Left colon (tissue), 2 donors: ENCODE measurements around the gene ORMDL3. TPM values are rescaled to one million over a fixed set of nuclear protein-coding genes. Genes with fewer than 3 reads are reported as not detected.
"Not testable (repeated sequence)": the region's sequence is repeated elsewhere in the genome, so short reads cannot be mapped to it uniquely, and the experiment has no call there.

Source experiments
- ATAC-seq: fragments of 200-7000 bp; cut with Tn5 transposase; one replicate; pipeline ENCODE4 v1.9.1; 2020; ENCODE audit warnings: mild to moderate bottlenecking, moderate library complexity
- DNase-seq, 2 donors: peaks; one replicate each; pipeline ENCODE4 v3.0.0-alpha.2; 2020
- intact Hi-C, 2 donors: fragments of 100-400 bp; cut with DNase I in 1 of 2; cut with micrococcal nuclease in 1 of 2; formaldehyde crosslinking; loops; one replicate each; pipeline versions ENCODE4 v1.11.2 to v1.14.0; 2022; cut with DNase I, micrococcal nuclease
- total RNA-seq, 2 donors: library from RNA; stranded (reverse); fragmentation: NEBNext Ultra II Directional; extraction: Animal tissue kit (Norgen Biotek cat#: 25700); gene quantifications; one replicate each; pipeline ENCODE4 v1.2.1, GENCODE V29; 2021
- donor health status: DM: no; HTN: no; CAD: no.
- donor health status: DM: yes; HTN: yes; CAD: no.

The ORMDL3 gene
- total RNA-seq, 2 donors from 2014 or later, result 63.4 to 68.8 TPM

DNA sequence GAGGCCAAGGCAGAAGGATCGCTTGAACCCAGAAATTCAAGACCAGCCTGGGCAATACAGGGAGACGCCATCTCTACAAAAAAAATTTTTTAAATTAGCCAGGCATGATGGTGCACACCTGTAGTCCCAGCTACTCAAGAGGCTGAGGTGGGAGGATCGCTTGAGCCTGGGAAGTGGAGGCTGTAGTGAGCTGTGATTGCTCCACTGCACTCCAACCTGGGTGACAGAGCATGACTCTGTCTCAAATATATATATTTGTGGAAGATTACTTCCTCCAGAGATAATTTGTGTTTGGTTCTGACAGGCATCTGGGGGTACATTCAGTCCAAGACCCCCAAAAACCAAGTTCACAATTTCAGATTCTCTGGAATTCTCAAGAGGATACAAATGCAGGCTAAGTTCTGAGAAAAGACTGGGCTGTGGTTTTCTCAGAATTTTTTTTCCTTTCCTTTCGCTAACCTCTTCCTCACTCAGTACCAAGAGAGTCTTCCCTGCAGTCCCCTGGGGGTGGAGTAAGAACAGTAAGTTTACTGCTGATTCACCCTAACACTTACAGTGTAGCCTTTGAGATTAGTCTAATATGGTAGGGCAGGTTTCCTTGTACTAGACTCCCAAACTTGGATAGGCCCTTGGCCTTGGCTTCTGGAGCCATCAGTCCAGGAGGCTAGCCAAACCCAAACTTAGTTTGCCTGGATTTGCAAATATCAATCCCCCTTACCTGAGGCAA is 24.1 kb downstream of the ORMDL3 start:
- intact Hi-C loops, result no loop called here
- DNase-seq (no peak), ATAC-seq (no peak)

DNA sequence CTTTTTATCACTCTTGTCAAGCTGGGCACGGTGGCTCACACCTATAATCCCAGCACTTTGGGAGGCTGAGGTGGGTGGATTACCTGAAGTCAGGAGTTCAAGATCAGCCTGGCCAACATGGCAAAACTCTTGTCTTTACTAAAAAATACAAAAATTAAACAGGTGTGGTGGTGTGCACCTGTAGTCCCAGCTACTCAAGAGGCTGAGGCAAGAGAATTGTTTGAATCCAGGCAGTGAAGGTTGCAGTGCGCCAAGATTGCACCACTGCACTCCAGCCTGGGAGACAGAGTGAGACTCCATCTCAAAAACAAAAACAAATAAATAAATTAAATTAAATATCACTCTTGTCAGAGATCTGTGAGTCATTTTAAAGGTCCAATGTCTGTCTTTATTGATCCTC is 25.4 kb downstream of the ORMDL3 start:
- ATAC-seq, intact Hi-C loops, DNase-seq: not testable (repeated sequence)

DNA sequence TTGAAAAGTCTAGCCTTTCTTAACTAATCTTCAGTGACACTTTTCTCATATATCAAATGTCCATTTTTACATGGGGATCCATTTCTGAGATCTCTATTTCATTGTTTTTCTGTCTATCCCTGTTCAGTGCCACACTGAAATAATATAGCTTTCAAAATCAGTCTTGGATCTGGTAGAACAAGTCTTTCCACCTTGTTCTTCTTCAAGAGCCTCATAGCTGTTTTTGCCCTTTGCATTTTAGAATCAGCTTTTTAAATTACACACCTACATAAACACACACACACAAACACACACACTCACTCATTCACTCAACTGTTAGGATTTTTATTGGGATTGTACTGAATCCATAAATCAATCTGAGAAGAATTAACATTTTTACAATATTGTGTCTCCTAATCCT is 28.2 kb downstream of the ORMDL3 start:
- DNase-seq (no peak), ATAC-seq (peak; percentile 68)
- intact Hi-C loops, result no loop called here

DNA sequence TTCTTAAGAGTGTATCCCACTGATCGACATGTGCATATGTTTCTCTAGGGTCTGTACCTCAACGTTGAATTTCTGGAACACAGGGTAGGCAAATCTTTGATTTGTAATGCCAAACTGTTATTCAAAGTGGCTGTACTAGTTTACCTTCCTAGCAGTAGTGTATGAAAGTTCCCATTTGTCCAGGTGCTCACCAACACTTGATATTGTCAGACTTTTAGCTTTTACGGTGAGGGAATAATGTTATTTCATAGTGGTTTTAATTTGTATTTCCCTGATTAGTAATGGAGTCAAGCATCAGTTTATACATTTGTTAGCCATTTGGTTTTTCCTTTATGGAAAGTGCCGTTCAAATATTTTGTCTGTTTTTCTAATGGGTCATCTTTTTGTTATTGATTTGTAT is 29.3 kb downstream of the ORMDL3 start:
- intact Hi-C loops, result no loop called here
- ATAC-seq (no peak), DNase-seq (no peak)

DNA sequence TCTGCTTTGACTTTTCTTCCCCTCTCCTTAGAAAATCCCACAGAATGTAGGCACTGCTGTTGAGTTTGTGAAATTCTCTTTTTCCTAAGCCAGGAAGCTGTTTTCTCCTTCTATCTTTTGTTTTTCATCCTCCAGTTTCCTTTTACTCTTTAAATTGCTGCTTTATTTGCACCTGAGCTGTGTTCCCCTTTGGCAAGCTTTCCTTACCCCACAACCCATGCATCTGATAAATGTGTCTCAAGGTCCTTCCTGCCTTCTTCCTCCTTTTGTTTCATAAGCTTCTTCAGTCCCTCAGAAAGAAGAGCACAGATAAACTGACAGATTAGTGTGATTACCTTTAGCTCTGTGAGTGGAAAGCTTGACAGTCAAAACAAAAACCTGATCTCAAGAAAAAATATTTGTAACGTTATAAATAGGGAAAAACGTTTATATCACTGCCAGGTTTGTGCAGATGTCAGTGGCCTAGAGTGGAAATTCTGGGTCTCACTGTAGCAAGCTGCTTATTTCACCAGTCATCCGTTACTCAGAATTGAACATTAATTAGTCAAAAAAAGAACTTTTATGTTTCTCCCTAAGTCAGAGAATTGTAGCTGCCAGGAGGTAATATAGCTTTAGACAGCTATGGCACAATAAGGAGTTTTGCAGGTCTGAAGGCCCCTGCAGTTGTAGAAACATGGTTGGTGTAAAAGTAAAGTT is 32.6 kb downstream of the ORMDL3 start:
- DNase-seq (no peak), ATAC-seq (no peak)
- intact Hi-C loops, result no loop called here

DNA sequence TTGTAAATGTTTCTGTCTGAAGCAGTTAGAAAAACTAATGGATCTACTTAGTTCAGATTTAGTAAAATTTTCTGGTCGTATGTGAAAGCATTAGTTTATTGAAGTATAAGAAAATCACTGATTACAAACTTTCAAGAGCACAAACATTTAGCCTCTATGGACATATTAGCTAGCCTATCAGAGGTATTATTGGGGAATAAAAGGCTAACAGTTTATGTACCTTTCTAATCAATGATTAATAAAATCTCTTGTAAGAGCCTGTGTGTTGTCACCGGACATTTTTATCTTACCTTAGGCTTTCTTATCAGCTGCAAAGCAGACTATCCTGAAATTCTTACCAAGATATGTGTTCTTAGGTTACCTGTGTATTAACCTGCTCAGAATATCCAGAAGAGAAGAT is 38.2 kb downstream of the ORMDL3 start:
- ATAC-seq, result no peak

DNA sequence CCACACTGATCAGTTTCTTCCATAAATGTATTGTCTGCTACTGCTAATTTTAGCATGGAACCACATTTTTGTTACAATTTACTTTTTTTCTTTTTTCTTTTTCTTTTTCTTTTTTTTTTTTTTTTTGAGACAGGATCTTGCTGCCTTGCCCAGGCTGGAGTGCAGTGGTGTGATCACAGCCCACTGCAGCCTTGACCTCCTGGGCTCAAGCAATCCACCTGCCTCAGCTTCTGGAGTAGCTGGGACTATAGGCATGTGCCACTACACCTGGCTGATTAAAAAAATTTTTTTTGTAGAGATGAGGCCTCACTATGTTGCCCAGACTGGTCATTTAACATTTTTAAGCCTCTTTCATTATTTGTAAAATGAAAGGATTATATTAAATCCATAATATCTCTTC is 40.3 kb downstream of the ORMDL3 start:
- intact Hi-C loops, result no loop called here
- DNase-seq, result no peak
- ATAC-seq, result no peak

More for the DNA sequence above, 38.2 kb downstream of the ORMDL3 start:
- intact Hi-C loops, result no loop called here
- no peak for DNase-seq

DNA sequence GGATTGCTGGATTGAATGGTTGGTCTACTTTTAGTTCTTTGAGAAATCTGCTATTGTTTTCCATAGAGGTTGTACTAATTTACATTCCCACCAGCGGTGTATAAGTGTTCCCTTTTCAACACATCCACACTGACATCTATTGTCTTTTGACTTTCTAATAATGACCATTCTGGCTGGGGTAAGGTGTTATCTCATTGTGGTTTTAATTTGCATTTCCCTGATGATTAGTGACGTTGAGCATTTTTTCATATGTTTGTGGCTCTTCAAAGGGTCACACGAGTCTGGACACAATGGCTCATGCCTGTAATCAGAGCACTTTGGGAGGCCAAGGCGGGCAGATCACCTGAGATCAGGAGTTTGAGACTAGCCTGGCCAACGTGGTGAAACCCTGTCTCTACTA is 41.3 kb downstream of the ORMDL3 start:
- DNase-seq, intact Hi-C loops, ATAC-seq: not testable (repeated sequence)

DNA sequence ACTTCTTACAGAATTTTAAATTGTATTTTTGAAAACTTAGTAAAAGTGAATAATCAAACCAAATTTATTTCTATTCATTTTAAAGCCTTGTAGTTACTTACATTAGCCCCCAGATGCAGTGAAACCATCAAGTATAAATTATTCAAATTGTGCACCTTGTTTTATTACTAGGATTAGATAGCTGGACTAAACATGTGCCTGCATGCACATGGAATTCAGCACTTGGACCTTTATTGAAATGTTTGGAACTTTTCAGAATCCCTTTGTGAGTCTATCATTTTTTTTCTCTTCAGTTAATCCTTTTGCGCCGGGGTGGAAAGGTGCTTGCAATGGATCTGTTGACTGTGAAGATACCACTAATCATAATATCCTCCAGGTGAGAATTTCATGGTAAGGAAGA is 54.6 kb downstream of the ORMDL3 start:
- intact Hi-C loops, result no loop called here
- no peak for ATAC-seq

DNA sequence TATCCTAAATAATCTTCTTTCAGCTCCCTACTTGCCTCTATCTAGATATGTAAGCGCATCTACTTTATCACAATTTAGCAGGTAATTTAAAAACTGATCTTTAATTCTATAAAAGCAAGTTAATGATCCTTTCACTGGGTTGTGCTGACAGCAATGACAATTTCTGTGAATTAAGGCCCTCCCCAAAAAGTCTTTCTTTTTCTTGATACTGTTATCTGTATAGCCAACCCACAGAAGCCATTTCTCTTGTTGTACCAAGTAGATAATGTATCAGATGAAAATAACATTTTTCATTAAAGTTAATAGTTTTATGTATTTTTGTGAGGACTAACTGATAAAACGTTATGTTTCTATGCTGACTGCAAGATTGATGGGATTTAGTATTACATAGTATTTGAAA is 55.6 kb downstream of the ORMDL3 start:
- DNase-seq (no peak), ATAC-seq (no peak)
- intact Hi-C loops, result no loop called here

More for the DNA sequence above, 54.6 kb downstream of the ORMDL3 start:
- DNase-seq, result no peak

Other genes with a start within 250 kb of the ORMDL3 start
- 10 to 100 TPM; 46.1 to 56.1 TPM for gene PGAP3, start 239.5 kb downstream of the ORMDL3 start, total RNA-seq
- gene ERBB2, start 227.5 kb downstream of the ORMDL3 start, total RNA-seq, result 100 to 1,000 TPM; 178 to 179 TPM
- gene MIEN1, start 197.1 kb downstream of the ORMDL3 start, total RNA-seq, result 10 to 100 TPM; 66.5 to 85.6 TPM
- 10 to 100 TPM; 18.2 to 27.7 TPM for gene GRB7, start 189.7 kb downstream of the ORMDL3 start, total RNA-seq
- 1 to 10 TPM; 1.7 to 4.9 TPM for gene IKZF3, start 63.3 kb downstream of the ORMDL3 start, total RNA-seq
- gene ZPBP2, start 59.4 kb downstream of the ORMDL3 start, total RNA-seq, result not detected
- 100 to 1,000 TPM in 1 of 2 donors, 10 to 100 TPM in 1; 91.4 to 116 TPM for gene GSDMB, start 9.0 kb downstream of the ORMDL3 start, total RNA-seq
- gene LRRC3C, start 131 bp upstream of the ORMDL3 start, total RNA-seq, result not detected
- under 1 TPM in 1 of 2 donors, not detected in 1; 0.58 TPM for gene GSDMA, start 35.4 kb upstream of the ORMDL3 start, total RNA-seq
- 100 to 1,000 TPM in 1 of 2 donors, 10 to 100 TPM in 1; 97.5 to 109 TPM for gene PSMD3, start 53.2 kb upstream of the ORMDL3 start, total RNA-seq
- gene CSF3, start 87.8 kb upstream of the ORMDL3 start, total RNA-seq, result under 1 TPM; 0.20 to 0.67 TPM
- gene MED24, start 126.8 kb upstream of the ORMDL3 start, total RNA-seq, result 100 to 1,000 TPM in 1 of 2 donors, 10 to 100 TPM in 1; 63.4 to 108 TPM
- gene THRA, start 135.4 kb upstream of the ORMDL3 start, total RNA-seq, result 10 to 100 TPM; 48.4 to 56.3 TPM
- gene NR1D1, start 173.0 kb upstream of the ORMDL3 start, total RNA-seq, result 10 to 100 TPM; 16.9 to 19.8 TPM
- gene MSL1, start 194.4 kb upstream of the ORMDL3 start, total RNA-seq, result 10 to 100 TPM; 77.4 to 82.0 TPM
- gene CASC3, start 212.9 kb upstream of the ORMDL3 start, total RNA-seq, result 10 to 100 TPM; 56.2 to 58.9 TPM
- gene RAPGEFL1, start 249.9 kb upstream of the ORMDL3 start, total RNA-seq, result 100 to 1,000 TPM; 149 to 194 TPM